GM19239 (cell line): ENCODE results near the gene KRTAP10-5.

Source experiments
- DNase-seq: peaks from one replicate; pipeline ENCODE4 v3.0.0; 2011; ENCODE audit warnings: low spot score; ENCODE audit not compliant: insufficient read length
- FAIRE-seq: peaks from 2 replicates; lab custom pipeline; 2011; peaks lifted over from hg19 to GRCh38; lab: Jason Lieb, UNC

Gene KRTAP10-5

DNA sequence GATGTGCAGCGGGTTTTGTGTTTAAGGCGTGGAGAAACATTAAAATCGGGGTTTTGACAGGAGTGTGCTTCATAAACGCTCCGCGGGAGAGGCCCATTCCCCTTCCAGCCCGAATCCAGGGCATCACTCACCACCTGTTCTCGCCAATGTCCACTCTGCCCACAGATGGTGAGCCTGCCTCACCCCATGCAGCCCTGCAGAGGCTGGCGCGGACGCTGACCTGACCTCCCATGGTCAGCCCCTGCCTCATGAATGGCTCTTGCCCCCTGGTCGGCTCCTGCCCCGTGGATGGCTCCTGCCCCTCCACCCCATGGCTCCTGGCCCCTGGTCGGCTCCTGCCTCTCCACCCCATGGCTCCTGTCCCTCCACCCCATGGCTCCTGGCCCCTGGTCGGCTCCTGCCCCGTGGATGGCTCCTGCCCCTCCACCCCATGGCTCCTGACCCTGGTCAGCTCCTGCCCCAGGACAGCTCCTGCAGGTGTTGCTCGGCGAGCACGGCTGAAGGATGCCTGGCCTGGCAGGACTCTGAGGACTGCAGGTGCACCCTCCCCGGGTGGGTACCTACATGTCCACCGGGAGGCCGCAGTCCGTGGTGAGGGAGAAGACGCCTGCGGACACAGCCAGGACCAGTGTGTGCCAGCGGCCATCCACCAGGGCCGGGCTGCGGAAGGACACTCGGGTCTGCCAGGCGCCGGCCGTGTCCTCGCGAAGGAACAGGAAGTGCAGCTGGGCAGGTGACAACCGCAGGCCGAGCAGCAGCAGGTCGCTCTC is 47.1 kb downstream of the KRTAP10-5 start:
- DNase-seq = no peak
- no peak for FAIRE-seq

DNA sequence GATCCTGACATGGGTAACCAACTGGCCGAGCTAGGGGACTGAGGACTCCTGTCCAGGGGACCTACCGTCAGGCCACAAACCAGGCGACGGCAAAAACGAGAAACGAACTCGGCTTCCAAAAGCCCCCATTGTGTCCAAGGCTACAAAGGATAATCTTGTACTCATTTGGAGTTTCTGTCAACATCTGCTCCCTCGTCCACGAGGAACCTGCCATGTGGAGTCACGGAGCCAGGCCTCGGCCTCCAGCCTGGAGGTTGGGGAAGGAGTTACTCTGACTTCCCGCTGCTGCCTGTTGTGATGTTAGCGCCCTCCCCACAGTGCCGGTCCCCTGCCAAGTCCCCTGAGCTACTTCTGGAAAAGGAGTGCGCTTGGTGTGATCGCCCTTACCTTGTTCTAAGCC is 47.7 kb downstream of the KRTAP10-5 start:
- no peak for FAIRE-seq
- DNase-seq = no peak

DNA sequence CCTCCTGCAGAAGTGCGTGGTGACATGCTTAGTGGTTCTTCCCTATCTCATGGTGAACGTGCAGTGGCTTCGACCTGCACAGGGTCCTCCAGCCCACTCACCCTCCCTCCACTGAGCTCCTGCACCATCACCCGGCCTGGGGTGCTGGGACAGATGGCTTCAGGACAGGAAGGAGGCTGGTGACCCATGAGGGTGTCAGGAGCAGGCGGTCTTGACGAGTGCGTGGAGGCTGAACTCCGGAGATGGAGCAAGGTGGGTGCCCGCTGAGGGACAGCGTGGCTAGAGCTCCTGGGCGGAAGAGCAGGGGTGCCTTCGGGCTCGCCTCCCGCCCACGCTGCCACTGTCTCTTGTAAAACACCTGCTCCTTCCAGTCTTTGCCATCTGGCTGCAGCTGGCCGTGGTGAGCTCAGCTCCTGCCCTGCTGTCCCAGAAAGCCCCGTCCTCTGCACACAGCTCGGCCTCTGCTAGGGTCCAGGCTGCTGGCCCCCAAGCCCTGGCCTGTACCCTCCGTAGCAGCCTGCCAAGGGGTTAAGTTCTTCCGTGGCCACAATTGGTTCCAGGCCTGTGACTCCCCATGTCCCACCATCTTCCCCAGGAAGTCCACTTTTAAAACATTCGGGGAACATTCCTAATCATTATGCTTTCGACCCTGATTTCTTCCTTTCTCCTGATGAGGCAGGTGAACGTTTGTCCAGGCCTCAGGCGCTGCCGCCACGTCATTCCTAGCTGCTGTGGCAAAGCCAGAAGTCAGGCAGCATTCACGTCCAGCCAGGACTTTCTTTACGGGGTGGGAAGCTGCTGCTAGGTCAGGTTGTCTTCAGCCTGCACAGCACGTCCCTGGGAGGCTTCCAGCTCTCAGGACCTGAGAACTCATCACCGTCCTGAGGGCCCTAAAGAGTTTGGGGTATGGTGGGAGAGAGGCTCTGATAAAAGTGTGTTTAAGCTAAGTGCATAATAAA is 48.5 kb downstream of the KRTAP10-5 start:
- no peak for DNase-seq
- no peak for FAIRE-seq

DNA sequence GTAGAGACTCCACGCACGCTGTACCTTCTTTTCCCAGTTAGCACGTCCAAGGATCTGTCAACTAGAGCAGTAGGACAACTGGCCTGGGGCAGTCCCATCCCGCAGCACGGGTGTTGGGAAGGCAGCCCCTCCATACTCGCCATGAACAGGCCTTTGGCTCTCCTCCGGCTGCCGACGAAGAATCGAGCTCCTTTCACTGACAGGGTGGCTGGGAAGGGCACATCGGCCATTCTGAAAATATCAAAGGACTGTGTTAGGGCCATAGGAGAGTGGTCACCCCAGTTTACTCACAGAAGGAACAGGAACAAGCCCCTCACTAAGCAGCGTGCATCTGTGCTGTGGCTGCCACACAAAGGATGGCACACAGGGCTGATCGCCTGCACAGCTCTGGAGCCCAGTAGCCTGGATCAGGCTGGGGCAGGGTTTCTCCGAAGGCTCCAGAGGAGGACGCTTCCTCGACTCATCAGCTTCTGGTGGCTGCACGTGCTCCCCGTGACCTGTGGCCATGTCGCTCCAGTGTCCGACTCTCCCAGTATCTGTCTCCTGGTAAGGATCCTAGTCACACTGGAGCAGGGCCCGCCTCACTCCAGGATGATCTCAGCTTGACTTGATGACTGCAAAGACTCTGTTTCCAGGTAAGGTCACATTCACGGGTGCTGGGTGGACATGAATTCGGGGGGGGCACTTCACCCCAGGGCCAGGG is 49.4 kb downstream of the KRTAP10-5 start:
- FAIRE-seq (no peak), DNase-seq (no peak)

DNA sequence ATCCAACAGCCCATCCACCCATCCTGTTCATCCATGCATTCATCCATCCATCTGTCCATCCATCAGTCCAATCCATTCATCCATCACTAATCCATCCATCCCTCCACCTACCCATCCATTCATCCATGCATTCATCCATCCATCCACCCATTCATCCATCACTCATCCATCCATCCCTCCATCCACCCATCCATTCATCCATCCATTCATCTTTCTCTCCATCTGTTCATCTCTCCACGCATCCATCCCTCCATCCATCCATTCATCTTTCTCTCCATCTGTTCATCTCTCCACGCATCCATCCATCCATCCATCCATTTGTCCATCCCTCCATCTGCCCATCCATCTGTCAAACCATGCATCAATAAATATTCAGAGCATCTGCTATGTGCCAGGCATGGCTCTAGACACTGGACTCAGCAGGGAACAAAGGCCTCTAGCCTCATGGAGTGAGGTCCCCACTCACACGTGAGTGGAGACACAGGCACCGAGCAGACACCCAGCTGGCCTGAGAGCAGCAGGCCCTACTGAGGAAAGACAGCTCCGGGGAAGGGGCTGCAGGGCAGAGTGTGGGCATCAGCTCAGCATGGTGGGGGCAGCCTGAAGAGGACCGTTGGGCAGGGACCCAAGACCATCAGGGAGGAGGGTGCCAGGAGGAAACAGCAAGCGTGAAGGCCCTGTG is 50.0 kb downstream of the KRTAP10-5 start:
- no peak for DNase-seq
- FAIRE-seq = no peak

DNA sequence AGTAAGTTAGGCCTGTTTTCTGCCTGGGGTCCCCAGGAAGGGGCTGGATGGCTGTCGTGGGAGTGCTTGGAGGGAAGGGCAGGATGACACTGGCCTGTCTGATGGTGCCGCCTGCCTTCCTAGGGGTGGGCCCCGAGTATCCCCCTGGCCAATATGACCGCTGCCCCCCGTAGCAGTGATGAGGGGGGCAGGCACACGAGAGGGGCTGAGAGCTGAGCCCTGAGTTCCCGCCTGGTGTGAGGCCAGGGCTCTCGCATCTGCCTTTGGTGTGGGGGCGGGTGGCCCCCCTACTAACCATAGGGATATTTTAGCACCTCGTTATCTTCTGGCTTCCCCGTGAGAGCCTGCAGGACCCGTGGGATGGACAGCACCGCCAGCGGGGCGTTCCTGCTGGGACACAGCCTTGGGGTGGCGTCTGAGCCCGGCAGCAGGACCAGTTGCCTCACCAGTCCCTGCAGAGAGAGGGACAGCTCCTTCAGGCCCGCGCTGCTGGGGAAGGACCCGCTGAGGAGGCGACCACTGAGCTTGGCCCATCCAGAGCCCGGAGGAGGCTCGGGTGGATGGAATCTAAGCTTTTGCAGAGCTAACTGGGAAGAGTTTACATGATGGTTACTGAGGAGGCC is 50.8 kb downstream of the KRTAP10-5 start:
- FAIRE-seq (no peak), DNase-seq (no peak)
